GM23338 (cell line): ENCODE measurements around the gene PANK4. TPM values are rescaled to one million over a fixed set of nuclear protein-coding genes. Genes with fewer than 3 reads are reported as not detected.

ENCODE experiments used
- ATAC-seq: fragments of 200-7000 bp; cut with Tn5 transposase; 3 replicates; pipeline ENCODE4 v1.9.1; 2020
- DNase-seq: peaks from one replicate; pipeline ENCODE4 v3.0.0-alpha.2; 2015; ENCODE audit warnings: low spot score
- H2AFZ ChIP-seq: fragments of 200-600 bp; sonication (generic); 2 replicates; pipeline ENCODE4 v1.8.0; 2016; ENCODE audit warnings: antibody characterized with exemption, mild to moderate bottlenecking, moderate library complexity
- H3F3A ChIP-seq: fragments of 200-600 bp; sonication (generic); replicated peaks from 2 replicates; pipeline ENCODE4 v1.8.0; 2017; ENCODE audit warnings: antibody characterized with exemption, mixed run types, low read depth
- H3K27ac ChIP-seq: fragments of 200-600 bp; sonication (generic); 2 replicates; pipeline ENCODE4 v1.6.1; 2016; ENCODE audit warnings: low read depth
- H3K27me3 ChIP-seq: fragments of 200-600 bp; sonication (generic); 2 replicates; pipeline ENCODE4 v1.8.0; 2016; ENCODE audit warnings: mild to moderate bottlenecking, mixed run types, moderate library complexity; ENCODE audit not compliant: insufficient read depth
- H3K36me3 ChIP-seq: fragments of 200-600 bp; sonication (generic); 2 replicates; pipeline ENCODE4 v1.8.0; 2016; ENCODE audit warnings: mild to moderate bottlenecking; ENCODE audit not compliant: insufficient read depth
- H3K4me1 ChIP-seq: fragments of 200-600 bp; sonication (generic); 2 replicates; pipeline ENCODE4 v1.8.0; 2016; ENCODE audit warnings: mild to moderate bottlenecking, moderate library complexity; ENCODE audit not compliant: insufficient read depth
- H3K4me2 ChIP-seq: fragments of 200-600 bp; sonication (generic); 2 replicates; pipeline ENCODE4 v1.7.1; 2017; ENCODE audit warnings: mixed run types
- H3K4me3 ChIP-seq: fragments of 200-600 bp; sonication (generic); 2 replicates; pipeline ENCODE4 v1.6.1; 2016; ENCODE audit warnings: mixed run types
- H3K79me2 ChIP-seq: fragments of 200-600 bp; sonication (generic); replicated peaks from 2 replicates; pipeline ENCODE4 v1.8.0; 2017; ENCODE audit warnings: mild to moderate bottlenecking; ENCODE audit not compliant: insufficient read depth
- H3K9me2 ChIP-seq: fragments of 200-600 bp; sonication (generic); 2 replicates; pipeline ENCODE4 v1.8.0; 2017; ENCODE audit not compliant: insufficient read depth
- H4K20me1 ChIP-seq: fragments of 200-600 bp; sonication (generic); replicated peaks from 2 replicates; pipeline ENCODE4 v1.8.0; 2017; ENCODE audit warnings: mild to moderate bottlenecking; ENCODE audit not compliant: insufficient read depth
- H3K27ac Mint-ChIP-seq: 2 replicates; pipeline ENCODE4 v1.8.0; 2020; ENCODE audit warnings: inconsistent platforms, mild to moderate bottlenecking, moderate library complexity, mixed read lengths
- H3K27me3 Mint-ChIP-seq: 3 replicates; pipeline ENCODE4 v1.8.0; 2022; ENCODE audit warnings: low read depth, mild to moderate bottlenecking, moderate library complexity, mixed read lengths, inconsistent platforms; ENCODE audit not compliant: insufficient read depth, poor library complexity
- H3K36me3 Mint-ChIP-seq: 3 replicates; pipeline ENCODE4 v1.8.0; 2021; ENCODE audit warnings: low read depth, mild to moderate bottlenecking, inconsistent platforms, moderate library complexity, mixed read lengths
- H3K4me1 Mint-ChIP-seq: 3 replicates; pipeline ENCODE4 v1.8.0; 2020; ENCODE audit warnings: mild to moderate bottlenecking, inconsistent platforms, mixed read lengths
- H3K4me3 Mint-ChIP-seq: 3 replicates; pipeline ENCODE4 v1.8.0; 2021; ENCODE audit warnings: moderate library complexity, mild to moderate bottlenecking, inconsistent platforms, mixed read lengths
- H3K9me3 Mint-ChIP-seq: 3 replicates; pipeline ENCODE4 v1.8.0; 2020; ENCODE audit warnings: moderate library complexity, mild to moderate bottlenecking, inconsistent platforms, mixed read lengths
- NANOG ChIP-seq: IDR thresholded peaks from 2 replicates; pipeline ENCODE4 v1.6.1; 2016; ENCODE audit warnings: antibody characterized with exemption, borderline replicate concordance
- POLR2AphosphoS5 ChIP-seq: IDR thresholded peaks from 2 replicates; pipeline ENCODE4 v1.6.1; 2016; ENCODE audit warnings: antibody characterized with exemption, low read depth
- polyA plus RNA-seq: library from polyadenylated mRNA; unstranded; fragments of >200 nt; fragmentation: Nextera tagmentation; extraction: Ambion mirVana; gene quantifications from 2 replicates; pipeline ENCODE4 v1.2.1, GENCODE V29; 2016
- total RNA-seq: library from RNA; depleted of rRNA; stranded (reverse); fragments of >200 nt; shearing (Covaris generic); gene quantifications from 2 replicates; pipeline ENCODE4 v1.2.3, GENCODE V29; 2014
- TF ChIP-seq, protein P1 (sequence below): fragments of 250-450 bp; sonication (Bioruptor Pico); IDR thresholded peaks from 2 replicates; pipeline ENCODE4 v1.5.0; 2020; ENCODE audit warnings: mild to moderate bottlenecking, moderate library complexity
- TF ChIP-seq, protein P2 (sequence below), 2 experiments: fragments of 200-600 bp in 1 of 2; sonication (generic) in 1 of 2; conservative IDR thresholded peaks; 2 replicates each; pipeline versions ENCODE4 v1.5.1 to v1.6.1; 2016 to 2017; ENCODE audit warnings: antibody characterized with exemption in 2 of 2, low read depth in 2 of 2, mild to moderate bottlenecking in 2 of 2, moderate library complexity in 1 of 2

Gene PANK4
- total and polyA plus RNA-seq, 2 experiments from 2014 or later = 25.8 to 43.7 TPM

DNA sequence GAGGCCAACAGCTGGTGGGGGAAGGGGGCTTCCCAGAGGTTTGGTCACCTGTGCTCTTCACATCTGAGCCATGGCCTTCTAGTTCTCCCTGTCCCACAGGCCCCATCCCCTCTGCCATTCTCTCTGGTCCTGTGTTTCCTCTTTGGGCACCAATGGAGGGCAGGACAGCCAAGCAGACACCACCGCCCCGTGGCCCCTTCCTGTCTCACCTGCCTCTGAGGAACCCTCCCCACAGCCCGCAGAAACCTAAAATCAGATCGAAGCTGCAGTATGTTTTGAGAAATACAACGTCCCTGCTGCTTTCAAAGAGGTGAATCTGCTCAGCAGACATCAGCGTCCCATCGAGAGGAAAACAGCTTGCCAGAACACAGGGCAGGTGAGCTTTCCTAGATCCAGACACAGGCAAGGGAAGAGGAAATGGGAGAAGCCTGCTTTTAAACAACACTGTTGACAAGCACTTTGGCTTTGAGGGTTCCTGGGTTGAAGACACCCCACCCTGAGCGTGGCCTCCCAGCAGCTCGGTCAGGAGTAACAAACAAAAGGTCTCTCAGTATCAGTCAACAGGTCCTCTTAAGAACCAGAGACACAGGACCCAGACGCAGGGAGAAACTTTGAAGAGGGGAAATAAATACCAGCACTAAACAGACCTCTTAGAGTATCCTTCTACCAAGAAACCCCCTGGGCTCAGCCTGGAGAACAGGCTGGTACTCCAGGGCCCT lies 2.3 kb downstream of the PANK4 start (continued):
- TF ChIP-seq, protein P1, sequence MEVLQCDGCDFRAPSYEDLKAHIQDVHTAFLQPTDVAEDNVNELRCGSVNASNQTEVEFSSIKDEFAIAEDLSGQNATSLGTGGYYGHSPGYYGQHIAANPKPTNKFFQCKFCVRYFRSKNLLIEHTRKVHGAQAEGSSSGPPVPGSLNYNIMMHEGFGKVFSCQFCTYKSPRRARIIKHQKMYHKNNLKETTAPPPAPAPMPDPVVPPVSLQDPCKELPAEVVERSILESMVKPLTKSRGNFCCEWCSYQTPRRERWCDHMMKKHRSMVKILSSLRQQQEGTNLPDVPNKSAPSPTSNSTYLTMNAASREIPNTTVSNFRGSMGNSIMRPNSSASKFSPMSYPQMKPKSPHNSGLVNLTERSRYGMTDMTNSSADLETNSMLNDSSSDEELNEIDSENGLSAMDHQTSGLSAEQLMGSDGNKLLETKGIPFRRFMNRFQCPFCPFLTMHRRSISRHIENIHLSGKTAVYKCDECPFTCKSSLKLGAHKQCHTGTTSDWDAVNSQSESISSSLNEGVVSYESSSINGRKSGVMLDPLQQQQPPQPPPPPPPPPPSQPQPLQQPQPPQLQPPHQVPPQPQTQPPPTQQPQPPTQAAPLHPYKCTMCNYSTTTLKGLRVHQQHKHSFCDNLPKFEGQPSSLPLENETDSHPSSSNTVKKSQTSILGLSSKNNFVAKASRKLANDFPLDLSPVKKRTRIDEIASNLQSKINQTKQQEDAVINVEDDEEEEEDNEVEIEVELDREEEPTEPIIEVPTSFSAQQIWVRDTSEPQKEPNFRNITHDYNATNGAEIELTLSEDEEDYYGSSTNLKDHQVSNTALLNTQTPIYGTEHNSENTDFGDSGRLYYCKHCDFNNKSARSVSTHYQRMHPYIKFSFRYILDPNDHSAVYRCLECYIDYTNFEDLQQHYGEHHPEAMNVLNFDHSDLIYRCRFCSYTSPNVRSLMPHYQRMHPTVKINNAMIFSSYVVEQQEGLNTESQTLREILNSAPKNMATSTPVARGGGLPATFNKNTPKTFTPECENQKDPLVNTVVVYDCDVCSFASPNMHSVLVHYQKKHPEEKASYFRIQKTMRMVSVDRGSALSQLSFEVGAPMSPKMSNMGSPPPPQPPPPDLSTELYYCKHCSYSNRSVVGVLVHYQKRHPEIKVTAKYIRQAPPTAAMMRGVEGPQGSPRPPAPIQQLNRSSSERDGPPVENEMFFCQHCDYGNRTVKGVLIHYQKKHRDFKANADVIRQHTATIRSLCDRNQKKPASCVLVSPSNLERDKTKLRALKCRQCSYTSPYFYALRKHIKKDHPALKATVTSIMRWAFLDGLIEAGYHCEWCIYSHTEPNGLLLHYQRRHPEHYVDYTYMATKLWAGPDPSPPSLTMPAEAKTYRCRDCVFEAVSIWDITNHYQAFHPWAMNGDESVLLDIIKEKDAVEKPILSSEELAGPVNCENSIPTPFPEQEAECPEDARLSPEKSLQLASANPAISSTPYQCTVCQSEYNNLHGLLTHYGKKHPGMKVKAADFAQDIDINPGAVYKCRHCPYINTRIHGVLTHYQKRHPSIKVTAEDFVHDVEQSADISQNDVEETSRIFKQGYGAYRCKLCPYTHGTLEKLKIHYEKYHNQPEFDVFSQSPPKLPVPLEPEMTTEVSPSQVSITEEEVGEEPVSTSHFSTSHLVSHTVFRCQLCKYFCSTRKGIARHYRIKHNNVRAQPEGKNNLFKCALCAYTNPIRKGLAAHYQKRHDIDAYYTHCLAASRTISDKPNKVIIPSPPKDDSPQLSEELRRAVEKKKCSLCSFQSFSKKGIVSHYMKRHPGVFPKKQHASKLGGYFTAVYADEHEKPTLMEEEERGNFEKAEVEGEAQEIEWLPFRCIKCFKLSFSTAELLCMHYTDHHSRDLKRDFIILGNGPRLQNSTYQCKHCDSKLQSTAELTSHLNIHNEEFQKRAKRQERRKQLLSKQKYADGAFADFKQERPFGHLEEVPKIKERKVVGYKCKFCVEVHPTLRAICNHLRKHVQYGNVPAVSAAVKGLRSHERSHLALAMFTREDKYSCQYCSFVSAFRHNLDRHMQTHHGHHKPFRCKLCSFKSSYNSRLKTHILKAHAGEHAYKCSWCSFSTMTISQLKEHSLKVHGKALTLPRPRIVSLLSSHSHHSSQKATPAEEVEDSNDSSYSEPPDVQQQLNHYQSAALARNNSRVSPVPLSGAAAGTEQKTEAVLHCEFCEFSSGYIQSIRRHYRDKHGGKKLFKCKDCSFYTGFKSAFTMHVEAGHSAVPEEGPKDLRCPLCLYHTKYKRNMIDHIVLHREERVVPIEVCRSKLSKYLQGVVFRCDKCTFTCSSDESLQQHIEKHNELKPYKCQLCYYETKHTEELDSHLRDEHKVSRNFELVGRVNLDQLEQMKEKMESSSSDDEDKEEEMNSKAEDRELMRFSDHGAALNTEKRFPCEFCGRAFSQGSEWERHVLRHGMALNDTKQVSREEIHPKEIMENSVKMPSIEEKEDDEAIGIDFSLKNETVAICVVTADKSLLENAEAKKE (CRISPR knock-in tag) = no peak
- TF ChIP-seq POLR2AphosphoS5 (no peak), NANOG (no peak)

DNA sequence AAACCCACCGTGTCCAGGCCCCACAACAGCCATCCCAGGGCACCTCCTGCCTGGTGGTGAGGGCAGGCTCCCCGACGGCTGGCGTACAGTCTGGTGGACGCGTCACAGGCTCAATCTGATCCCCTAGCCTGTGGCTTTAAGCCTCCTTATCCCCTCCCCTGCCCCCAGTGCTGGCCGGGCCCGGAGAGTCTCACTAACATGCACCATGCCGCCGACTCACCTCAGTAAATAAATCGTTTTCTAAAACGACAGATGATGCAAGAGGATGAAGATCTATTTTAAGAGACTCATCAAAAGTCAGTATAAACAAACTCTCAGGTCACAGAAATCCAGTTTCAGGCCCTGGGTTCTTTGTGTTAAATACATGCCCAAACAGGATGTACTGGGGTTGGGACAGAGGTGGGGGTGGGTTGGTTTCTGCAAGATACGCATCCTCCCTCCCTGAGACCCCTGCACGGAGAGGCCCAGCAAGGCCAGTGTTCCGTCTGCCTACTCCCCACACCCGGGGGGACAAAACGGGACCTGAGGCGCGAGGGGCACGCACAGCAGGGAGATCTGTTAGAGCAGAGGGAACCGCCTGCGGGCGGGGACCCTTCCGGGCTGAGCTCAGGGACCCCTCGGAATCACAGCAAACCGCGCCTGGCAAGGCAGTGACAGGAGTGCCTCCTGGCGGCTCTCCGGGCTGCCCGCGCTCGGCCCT lies 3.1 kb downstream of the PANK4 start:
- Mint-ChIP-seq H3K27me3 (peaks cover 23% of the 10 kb centered on the region), H3K36me3 (peaks cover 22% of the 10 kb centered on the region), H3K9me3 (no peaks in the 10 kb centered on the region), H3K4me3 (no peak overlapping the region; the same call in 2 of the 3 replicates), H3K4me1 (peaks cover 30% of the 10 kb centered on the region), H3K27ac (no peak overlapping the region)
- Histone ChIP-seq H2AFZ (no peak overlapping the region), H3K4me2 (peak overlapping the region; percentile 93; the same call in 1 of the 2 replicates), H4K20me1 (peaks cover 37% of the 10 kb centered on the region), H3K4me3 (no peak overlapping the region), H3K4me1 (peaks cover 19% of the 10 kb centered on the region), H3K9me2 (no peaks in the 10 kb centered on the region), H3F3A (no peaks in the 10 kb centered on the region), H3K79me2 (peaks cover 46% of the 10 kb centered on the region), H3K27ac (no peak overlapping the region), H3K27me3 (peaks cover 18% of the 10 kb centered on the region), H3K36me3 (peaks cover 5% of the 10 kb centered on the region; the same call in 1 of the 2 replicates)
- DNase-seq (peak; percentile 65), ATAC-seq (peak; percentile 11)
- TF ChIP-seq POLR2AphosphoS5 = no peak
- TF ChIP-seq, protein P2, sequence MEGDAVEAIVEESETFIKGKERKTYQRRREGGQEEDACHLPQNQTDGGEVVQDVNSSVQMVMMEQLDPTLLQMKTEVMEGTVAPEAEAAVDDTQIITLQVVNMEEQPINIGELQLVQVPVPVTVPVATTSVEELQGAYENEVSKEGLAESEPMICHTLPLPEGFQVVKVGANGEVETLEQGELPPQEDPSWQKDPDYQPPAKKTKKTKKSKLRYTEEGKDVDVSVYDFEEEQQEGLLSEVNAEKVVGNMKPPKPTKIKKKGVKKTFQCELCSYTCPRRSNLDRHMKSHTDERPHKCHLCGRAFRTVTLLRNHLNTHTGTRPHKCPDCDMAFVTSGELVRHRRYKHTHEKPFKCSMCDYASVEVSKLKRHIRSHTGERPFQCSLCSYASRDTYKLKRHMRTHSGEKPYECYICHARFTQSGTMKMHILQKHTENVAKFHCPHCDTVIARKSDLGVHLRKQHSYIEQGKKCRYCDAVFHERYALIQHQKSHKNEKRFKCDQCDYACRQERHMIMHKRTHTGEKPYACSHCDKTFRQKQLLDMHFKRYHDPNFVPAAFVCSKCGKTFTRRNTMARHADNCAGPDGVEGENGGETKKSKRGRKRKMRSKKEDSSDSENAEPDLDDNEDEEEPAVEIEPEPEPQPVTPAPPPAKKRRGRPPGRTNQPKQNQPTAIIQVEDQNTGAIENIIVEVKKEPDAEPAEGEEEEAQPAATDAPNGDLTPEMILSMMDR (conservative IDR thresholded peaks at IDR 0.05; ENCODE audit: low read depth in 2 of 2) = peak; percentile 35 to 53
